MG63 (cell line): ENCODE measurements around the gene POT1. TPM values are rescaled to one million over a fixed set of nuclear protein-coding genes. Genes with fewer than 3 reads are reported as not detected.
"Not testable (repeated sequence)": the region's sequence is repeated elsewhere in the genome, so short reads cannot be mapped to it uniquely, and the experiment has no call there.

Experiments
- DNase-seq: peaks from one replicate; pipeline ENCODE4 v3.0.0-alpha.2; 2020
- H3K27me3 ChIP-seq: fragments of 250-450 bp; sonication (Bioruptor Pico); 2 replicates; pipeline ENCODE4 v1.5.1; 2020; ENCODE audit warnings: mild to moderate bottlenecking, moderate library complexity
- H3K36me3 ChIP-seq: fragments of 250-450 bp; sonication (Bioruptor Pico); 2 replicates; pipeline ENCODE4 v1.5.1; 2020; ENCODE audit warnings: mild to moderate bottlenecking, moderate library complexity
- H3K4me3 ChIP-seq: fragments of 250-450 bp; sonication (Bioruptor Pico); 2 replicates; pipeline ENCODE4 v1.5.1; 2020; ENCODE audit warnings: mild to moderate bottlenecking, moderate library complexity
- H3K9me3 ChIP-seq: fragments of 250-450 bp; sonication (Bioruptor Pico); 2 replicates; pipeline ENCODE4 v1.5.1; 2020; ENCODE audit warnings: mild to moderate bottlenecking, moderate library complexity
- total RNA-seq: library from RNA; depleted of rRNA; stranded (reverse); fragments of >200 nt; shearing (Covaris generic); gene quantifications from 2 replicates; pipeline ENCODE4 v1.2.3, GENCODE V29; 2014; ENCODE audit warnings: low replicate concordance; rRNA removed

The POT1 gene
- 10.5 and 47.3 TPM in 2 replicates for total RNA-seq

GRCh38 chr7:124929467-124930172 is at the start of gene POT1:
POT1 (minus strand) TSS chr7:124929825; CDS start chr7:124897173, 32,652 bp downstream.
- Histone ChIP-seq H3K9me3 (no peaks in the 10 kb centered on the region), H3K4me3 (peak within 1 kb of the TSS; percentile 87), H3K27me3 (no peaks in the 10 kb centered on the region), H3K36me3 (no peaks in the 10 kb centered on the region; the same call in none of the 2 replicates)
- DNase-seq = peak; percentile 96

GRCh38 chr7:124975131-124975530 is 45.5 kb upstream of the POT1 start:
- H3K9me3 ChIP-seq, H3K27me3 ChIP-seq, DNase-seq, H3K4me3 ChIP-seq, H3K36me3 ChIP-seq: not testable (repeated sequence)

GRCh38 chr7:124965553-124965952 is 35.9 kb upstream of the POT1 start:
- no peaks in the 10 kb centered on the region for H3K27me3 ChIP-seq
- no peaks in the 10 kb centered on the region for H3K36me3 ChIP-seq
- H3K9me3 ChIP-seq = no peaks in the 10 kb centered on the region
- DNase-seq = no peak
- H3K4me3 ChIP-seq = no peak overlapping the region

- no peak overlapping the region for H3K4me3 ChIP-seq
- no peaks in the 10 kb centered on the region for H3K9me3 ChIP-seq
- H3K27me3 ChIP-seq = no peaks in the 10 kb centered on the region
- no peaks in the 10 kb centered on the region for H3K36me3 ChIP-seq
- DNase-seq = no peak
Measured at GRCh38 chr7:124959676-124960075, 30.1 kb upstream of the POT1 start.

GRCh38 chr7:124957952-124958351 is 28.3 kb upstream of the POT1 start:
- not testable (repeated sequence) for H3K36me3 ChIP-seq, H3K9me3 ChIP-seq, DNase-seq, H3K4me3 ChIP-seq, H3K27me3 ChIP-seq

GRCh38 chr7:124956160-124956559 is 26.5 kb upstream of the POT1 start:
- no peaks in the 10 kb centered on the region for H3K27me3 ChIP-seq
- no peaks in the 10 kb centered on the region for H3K36me3 ChIP-seq
- H3K9me3 ChIP-seq = no peaks in the 10 kb centered on the region
- no peak for DNase-seq
- no peak overlapping the region for H3K4me3 ChIP-seq

GRCh38 chr7:124954790-124955189 is 25.2 kb upstream of the POT1 start:
- Histone ChIP-seq H3K9me3 (no peaks in the 10 kb centered on the region), H3K27me3 (no peaks in the 10 kb centered on the region), H3K36me3 (no peaks in the 10 kb centered on the region), H3K4me3 (no peak overlapping the region)
- no peak for DNase-seq

GRCh38 chr7:124945680-124946079 is 16.1 kb upstream of the POT1 start:
- no peaks in the 10 kb centered on the region for H3K27me3 ChIP-seq
- no peak for DNase-seq
- H3K4me3 ChIP-seq = no peak overlapping the region

GRCh38 chr7:124943472-124943871 is 13.8 kb upstream of the POT1 start:
- no peak overlapping the region for H3K4me3 ChIP-seq

More at GRCh38 chr7:124945680-124946079, 16.1 kb upstream of the POT1 start:
- Histone ChIP-seq H3K9me3 (no peaks in the 10 kb centered on the region), H3K36me3 (no peaks in the 10 kb centered on the region)

GRCh38 chr7:124942399-124942798 is 12.8 kb upstream of the POT1 start:
- Histone ChIP-seq H3K9me3 (no peaks in the 10 kb centered on the region), H3K27me3 (no peaks in the 10 kb centered on the region), H3K36me3 (no peaks in the 10 kb centered on the region), H3K4me3 (no peak overlapping the region)
- DNase-seq = no peak

More at GRCh38 chr7:124943472-124943871, 13.8 kb upstream of the POT1 start:
- DNase-seq = no peak
- Histone ChIP-seq H3K27me3 (no peaks in the 10 kb centered on the region), H3K9me3 (no peaks in the 10 kb centered on the region), H3K36me3 (no peaks in the 10 kb centered on the region)

- no peak for DNase-seq
- H3K4me3 ChIP-seq = no peak overlapping the region
- no peaks in the 10 kb centered on the region for H3K27me3 ChIP-seq
- no peaks in the 10 kb centered on the region for H3K9me3 ChIP-seq
- no peaks in the 10 kb centered on the region for H3K36me3 ChIP-seq
Measured at GRCh38 chr7:124940306-124940705, 10.7 kb upstream of the POT1 start.

GRCh38 chr7:124938128-124938527 is 8.5 kb upstream of the POT1 start:
- no peaks in the 10 kb centered on the region for H3K9me3 ChIP-seq
- DNase-seq = no peak
- no peaks in the 10 kb centered on the region for H3K27me3 ChIP-seq
- H3K36me3 ChIP-seq = no peaks in the 10 kb centered on the region
- no peak overlapping the region for H3K4me3 ChIP-seq

- H3K9me3 ChIP-seq = no peaks in the 10 kb centered on the region
- H3K36me3 ChIP-seq = no peaks in the 10 kb centered on the region
- no peak for DNase-seq
- no peaks in the 10 kb centered on the region for H3K27me3 ChIP-seq
- no peak overlapping the region for H3K4me3 ChIP-seq
Measured at GRCh38 chr7:124937076-124937475, 7.5 kb upstream of the POT1 start.

- no peak for DNase-seq
- no peaks in the 10 kb centered on the region for H3K27me3 ChIP-seq
Measured at GRCh38 chr7:124934841-124935240, 5.2 kb upstream of the POT1 start.

GRCh38 chr7:124930655-124931597 is 1.3 kb upstream of the POT1 start:
- no peak for DNase-seq

More at GRCh38 chr7:124934841-124935240, 5.2 kb upstream of the POT1 start:
- no peaks in the 10 kb centered on the region for H3K9me3 ChIP-seq
- H3K4me3 ChIP-seq = no peak overlapping the region
- H3K36me3 ChIP-seq = no peaks in the 10 kb centered on the region

GRCh38 chr7:124930173-124930623 is 573 bp upstream of the POT1 start:
- H3K9me3 ChIP-seq = no peaks in the 10 kb centered on the region
- peak overlapping the region; percentile 87 for H3K4me3 ChIP-seq
- no peak for DNase-seq
- no peaks in the 10 kb centered on the region; the same call in none of the 2 replicates for H3K36me3 ChIP-seq
- H3K27me3 ChIP-seq = no peaks in the 10 kb centered on the region

More at GRCh38 chr7:124930655-124931597, 1.3 kb upstream of the POT1 start:
- H3K27me3 ChIP-seq = no peaks in the 10 kb centered on the region
- H3K4me3 ChIP-seq = no peak overlapping the region
- H3K36me3 ChIP-seq = no peaks in the 10 kb centered on the region; the same call in none of the 2 replicates
- no peaks in the 10 kb centered on the region for H3K9me3 ChIP-seq

- H3K9me3 ChIP-seq = no peaks in the 10 kb centered on the region
- no peak for DNase-seq
- no peak overlapping the region for H3K4me3 ChIP-seq
- H3K27me3 ChIP-seq = no peaks in the 10 kb centered on the region
- H3K36me3 ChIP-seq = no peaks in the 10 kb centered on the region; the same call in none of the 2 replicates
Measured at GRCh38 chr7:124924906-124925305, 4.7 kb downstream of the POT1 start.
